ENCODE data around the gene GRAP.
"Not testable (repeated sequence)": the region's sequence is repeated elsewhere in the genome, so short reads cannot be mapped to it uniquely, and the experiment has no call there.

Gene GRAP

GRCh38 chr17:19046782-19047375 is at the start of gene GRAP:
Gene GRAP, minus strand, starts transcription at chr17:19046957. Its CDS starts 31 bp downstream, at chr17:19046926.
- DNase-seq: not testable (repeated sequence)

- DNase-seq: not testable (repeated sequence)
Measured at GRCh38 chr17:19093684-19094438, 47.1 kb upstream of the GRAP start.

- DNase-seq: not testable (repeated sequence)
Measured at GRCh38 chr17:19092737-19093683, 46.3 kb upstream of the GRAP start.

- not testable (repeated sequence) for DNase-seq
Measured at GRCh38 chr17:19090058-19090772, 43.5 kb upstream of the GRAP start.

GRCh38 chr17:19088804-19089685 is 42.3 kb upstream of the GRAP start:
- not testable (repeated sequence) for DNase-seq

GRCh38 chr17:19077386-19077785 is 30.6 kb upstream of the GRAP start:
- DNase-seq: not testable (repeated sequence)

- DNase-seq: peak; percentile 40
Measured at GRCh38 chr17:19076398-19077192, 29.8 kb upstream of the GRAP start.

GRCh38 chr17:19070318-19071168 is 23.8 kb upstream of the GRAP start:
- DNase-seq: not testable (repeated sequence)

- not testable (repeated sequence) for DNase-seq
Measured at GRCh38 chr17:19064378-19064777, 17.6 kb upstream of the GRAP start.

GRCh38 chr17:19063326-19063956 is 16.7 kb upstream of the GRAP start:
- DNase-seq: peak; percentile 95

GRCh38 chr17:19062718-19063325 is 16.1 kb upstream of the GRAP start:
- not testable (repeated sequence) for DNase-seq

- DNase-seq: peak; percentile 78
Measured at GRCh38 chr17:19062009-19062717, 15.4 kb upstream of the GRAP start.

GRCh38 chr17:19055447-19055846 is 8.7 kb upstream of the GRAP start:
- not testable (repeated sequence) for DNase-seq

- not testable (repeated sequence) for DNase-seq
Measured at GRCh38 chr17:19048826-19049225, 2.1 kb upstream of the GRAP start.

- DNase-seq: not testable (repeated sequence)
Measured at GRCh38 chr17:19047510-19047909, 753 bp upstream of the GRAP start.

- DNase-seq: not testable (repeated sequence)
Measured at GRCh38 chr17:19044643-19045042, 2.1 kb downstream of the GRAP start.

GRCh38 chr17:19043032-19043431 is 3.7 kb downstream of the GRAP start:
- not testable (repeated sequence) for DNase-seq

GRCh38 chr17:19042369-19042768 is 4.4 kb downstream of the GRAP start:
- DNase-seq: not testable (repeated sequence)

Measured in activated CD4-positive, alpha-beta T cell treated with anti-CD3 and anti-CD28 coated beads, Interleukin-10, Interleukin-2, amounts not matched to agents 100 ng/mL and 50 ng/mL, durations not matched to agents 16 hours and 8 hours (primary cell).